Panc1 (cell line): ENCODE measurements around the gene PGM3.

Experiments
- SIN3A ChIP-seq: IDR thresholded peaks from 2 replicates; pipeline ENCODE4 v1.6.1; 2012; ENCODE audit warnings: low read depth, mild to moderate bottlenecking, low read length, moderate library complexity, borderline replicate concordance; ENCODE audit not compliant: insufficient read depth
- TCF7L2 ChIP-seq: IDR thresholded peaks from 2 replicates; pipeline ENCODE4 v1.6.1; 2011; ENCODE audit warnings: mild to moderate bottlenecking, low read depth, low read length, inconsistent platforms
- TF ChIP-seq, protein P1 (sequence below): fragments of 450-650 bp; IDR thresholded peaks from 2 replicates; pipeline ENCODE4 v1.5.1; 2017; ENCODE audit warnings: mild to moderate bottlenecking

DNA sequence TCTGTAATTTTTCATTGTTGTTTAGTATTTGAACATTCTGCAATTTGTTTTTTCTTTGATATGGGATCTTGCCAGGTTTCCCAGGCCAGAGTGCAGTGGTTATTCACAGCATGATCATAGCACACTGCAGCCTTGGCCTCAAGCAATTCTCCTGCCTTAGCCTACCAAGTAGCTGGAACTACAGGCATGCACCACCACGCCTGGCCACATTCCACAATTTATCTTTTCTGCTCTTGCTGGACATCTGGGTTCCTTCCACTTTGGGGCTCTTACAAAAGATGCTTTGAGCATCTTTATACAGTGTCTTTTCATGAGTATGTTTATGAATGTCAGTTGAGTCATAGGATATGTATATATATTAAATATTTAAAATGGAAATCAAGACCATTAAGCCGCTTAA, 42.0 kb downstream of the PGM3 start:
- TF ChIP-seq, protein P1, sequence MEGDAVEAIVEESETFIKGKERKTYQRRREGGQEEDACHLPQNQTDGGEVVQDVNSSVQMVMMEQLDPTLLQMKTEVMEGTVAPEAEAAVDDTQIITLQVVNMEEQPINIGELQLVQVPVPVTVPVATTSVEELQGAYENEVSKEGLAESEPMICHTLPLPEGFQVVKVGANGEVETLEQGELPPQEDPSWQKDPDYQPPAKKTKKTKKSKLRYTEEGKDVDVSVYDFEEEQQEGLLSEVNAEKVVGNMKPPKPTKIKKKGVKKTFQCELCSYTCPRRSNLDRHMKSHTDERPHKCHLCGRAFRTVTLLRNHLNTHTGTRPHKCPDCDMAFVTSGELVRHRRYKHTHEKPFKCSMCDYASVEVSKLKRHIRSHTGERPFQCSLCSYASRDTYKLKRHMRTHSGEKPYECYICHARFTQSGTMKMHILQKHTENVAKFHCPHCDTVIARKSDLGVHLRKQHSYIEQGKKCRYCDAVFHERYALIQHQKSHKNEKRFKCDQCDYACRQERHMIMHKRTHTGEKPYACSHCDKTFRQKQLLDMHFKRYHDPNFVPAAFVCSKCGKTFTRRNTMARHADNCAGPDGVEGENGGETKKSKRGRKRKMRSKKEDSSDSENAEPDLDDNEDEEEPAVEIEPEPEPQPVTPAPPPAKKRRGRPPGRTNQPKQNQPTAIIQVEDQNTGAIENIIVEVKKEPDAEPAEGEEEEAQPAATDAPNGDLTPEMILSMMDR = no peak
- TF ChIP-seq SIN3A = no peak
- TF ChIP-seq TCF7L2 = no peak
